ENCODE data around the gene FASTKD3.

Gene FASTKD3

DNA sequence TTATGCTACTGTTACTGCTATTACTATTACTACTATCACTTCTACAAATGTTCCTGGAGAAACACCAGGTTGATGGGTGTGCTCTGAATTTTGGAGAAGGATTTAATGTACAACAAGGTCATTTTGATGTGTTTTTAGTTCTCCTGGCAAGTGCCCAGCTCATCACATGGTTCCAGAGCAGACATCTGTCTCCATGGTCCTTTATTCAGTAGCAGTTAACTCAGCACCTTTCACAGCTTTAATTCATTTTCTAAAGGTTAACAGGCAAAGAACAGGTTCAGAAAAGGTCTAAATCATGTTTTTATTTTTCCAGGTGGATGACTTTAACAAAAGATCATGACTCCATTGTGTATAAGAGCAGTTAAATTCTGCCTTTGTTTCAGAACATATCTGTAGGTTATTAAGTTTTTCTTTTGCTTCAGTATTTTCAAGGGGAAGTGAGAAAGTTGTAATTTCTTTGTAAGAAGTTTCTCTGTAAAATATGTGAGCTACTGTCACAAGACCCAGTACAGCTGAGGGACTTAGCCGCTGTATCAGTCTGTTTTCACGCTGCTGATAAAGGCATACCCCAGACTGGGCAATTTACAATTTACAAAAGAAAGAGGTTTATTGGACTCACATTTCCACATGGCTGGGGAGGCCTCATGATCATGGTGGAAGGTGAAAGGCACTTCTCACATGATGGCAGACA is 42.1 kb upstream of the FASTKD3 start:
- H3K9me3 ChIP-seq (ENCODE audit: low read length) = no peaks in the 10 kb centered on the region; the same call in 1 of the 2 replicates
- TF ChIP-seq EZH2 (IDR thresholded peaks at IDR 0.05; ENCODE audit: borderline replicate concordance, low read length) = no peak
- TF ChIP-seq, protein P1, sequence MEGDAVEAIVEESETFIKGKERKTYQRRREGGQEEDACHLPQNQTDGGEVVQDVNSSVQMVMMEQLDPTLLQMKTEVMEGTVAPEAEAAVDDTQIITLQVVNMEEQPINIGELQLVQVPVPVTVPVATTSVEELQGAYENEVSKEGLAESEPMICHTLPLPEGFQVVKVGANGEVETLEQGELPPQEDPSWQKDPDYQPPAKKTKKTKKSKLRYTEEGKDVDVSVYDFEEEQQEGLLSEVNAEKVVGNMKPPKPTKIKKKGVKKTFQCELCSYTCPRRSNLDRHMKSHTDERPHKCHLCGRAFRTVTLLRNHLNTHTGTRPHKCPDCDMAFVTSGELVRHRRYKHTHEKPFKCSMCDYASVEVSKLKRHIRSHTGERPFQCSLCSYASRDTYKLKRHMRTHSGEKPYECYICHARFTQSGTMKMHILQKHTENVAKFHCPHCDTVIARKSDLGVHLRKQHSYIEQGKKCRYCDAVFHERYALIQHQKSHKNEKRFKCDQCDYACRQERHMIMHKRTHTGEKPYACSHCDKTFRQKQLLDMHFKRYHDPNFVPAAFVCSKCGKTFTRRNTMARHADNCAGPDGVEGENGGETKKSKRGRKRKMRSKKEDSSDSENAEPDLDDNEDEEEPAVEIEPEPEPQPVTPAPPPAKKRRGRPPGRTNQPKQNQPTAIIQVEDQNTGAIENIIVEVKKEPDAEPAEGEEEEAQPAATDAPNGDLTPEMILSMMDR (IDR thresholded peaks at IDR 0.05; ENCODE audit: low read length) = no peak
- no peaks in the 10 kb centered on the region for H4K20me1 ChIP-seq (ENCODE audit: insufficient read depth, low read length)
- H3K27me3 ChIP-seq (ENCODE audit: insufficient read depth, low read length) = no peaks in the 10 kb centered on the region
- no peak overlapping the region for H3K4me3 ChIP-seq (ENCODE audit: low read depth, low read length, poor library complexity, severe bottlenecking)
- no peaks in the 10 kb centered on the region for H3F3A ChIP-seq (ENCODE audit: insufficient read depth, low read length)
- H2AFZ ChIP-seq (ENCODE audit: low read length) = no peak overlapping the region
- H3K36me3 ChIP-seq (ENCODE audit: insufficient read depth, low read length) = peaks cover 26% of the 10 kb centered on the region
- H3K79me2 ChIP-seq (ENCODE audit: insufficient read depth, low read length) = no peaks in the 10 kb centered on the region
- H3K4me1 ChIP-seq (ENCODE audit: insufficient read depth, low read length, severe bottlenecking) = no peaks in the 10 kb centered on the region
- H3K27ac ChIP-seq (ENCODE audit: low read depth, low read length, poor library complexity, severe bottlenecking) = peak overlapping the region; percentile 3
- no peak overlapping the region for H3K9ac ChIP-seq (ENCODE audit: low read length)
- no peaks in the 10 kb centered on the region for H3K9me2 ChIP-seq (ENCODE audit: low read depth, low read length)
- H3K4me2 ChIP-seq (ENCODE audit: low read length) = no peak overlapping the region

DNA sequence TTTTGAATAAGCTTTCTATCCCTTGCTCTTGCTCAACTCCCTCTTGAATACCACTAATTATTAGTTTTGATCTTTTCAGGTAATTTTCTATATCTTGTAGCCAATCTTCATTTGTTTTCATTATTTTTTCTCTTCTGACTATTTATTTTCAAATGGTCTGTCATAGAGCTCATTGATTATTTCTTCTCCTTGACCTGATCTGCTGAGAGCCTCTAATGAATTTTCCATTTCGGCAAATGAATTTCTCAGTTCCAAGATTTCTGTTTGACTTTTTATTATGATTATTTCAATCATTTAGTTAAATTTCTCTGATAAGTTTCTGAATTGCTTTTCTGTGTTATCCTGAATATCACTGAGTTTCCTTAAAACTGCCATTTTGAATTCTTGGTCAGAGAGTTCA is 39.5 kb upstream of the FASTKD3 start:
- H3K27ac ChIP-seq (ENCODE audit: low read depth, low read length, poor library complexity, severe bottlenecking) = no peak overlapping the region
- H3K27me3 ChIP-seq (ENCODE audit: insufficient read depth, low read length) = no peaks in the 10 kb centered on the region
- TF ChIP-seq, protein P1 (IDR thresholded peaks at IDR 0.05; ENCODE audit: low read length) = no peak
- TF ChIP-seq EZH2 (IDR thresholded peaks at IDR 0.05; ENCODE audit: borderline replicate concordance, low read length) = no peak
- no peaks in the 10 kb centered on the region; the same call in 1 of the 2 replicates for H3K9me3 ChIP-seq (ENCODE audit: low read length)
- peaks cover 49% of the 10 kb centered on the region for H3K36me3 ChIP-seq (ENCODE audit: insufficient read depth, low read length)
- H2AFZ ChIP-seq (ENCODE audit: low read length) = no peak overlapping the region
- H3K9ac ChIP-seq (ENCODE audit: low read length) = no peak overlapping the region
- no peaks in the 10 kb centered on the region for H3K79me2 ChIP-seq (ENCODE audit: insufficient read depth, low read length)
- H3K4me2 ChIP-seq (ENCODE audit: low read length) = no peak overlapping the region
- H3K4me3 ChIP-seq (ENCODE audit: low read depth, low read length, poor library complexity, severe bottlenecking) = no peak overlapping the region
- H3K4me1 ChIP-seq (ENCODE audit: insufficient read depth, low read length, severe bottlenecking) = no peaks in the 10 kb centered on the region
- H3K9me2 ChIP-seq (ENCODE audit: low read depth, low read length) = no peaks in the 10 kb centered on the region
- no peaks in the 10 kb centered on the region for H4K20me1 ChIP-seq (ENCODE audit: insufficient read depth, low read length)
- H3F3A ChIP-seq (ENCODE audit: insufficient read depth, low read length) = no peaks in the 10 kb centered on the region

DNA sequence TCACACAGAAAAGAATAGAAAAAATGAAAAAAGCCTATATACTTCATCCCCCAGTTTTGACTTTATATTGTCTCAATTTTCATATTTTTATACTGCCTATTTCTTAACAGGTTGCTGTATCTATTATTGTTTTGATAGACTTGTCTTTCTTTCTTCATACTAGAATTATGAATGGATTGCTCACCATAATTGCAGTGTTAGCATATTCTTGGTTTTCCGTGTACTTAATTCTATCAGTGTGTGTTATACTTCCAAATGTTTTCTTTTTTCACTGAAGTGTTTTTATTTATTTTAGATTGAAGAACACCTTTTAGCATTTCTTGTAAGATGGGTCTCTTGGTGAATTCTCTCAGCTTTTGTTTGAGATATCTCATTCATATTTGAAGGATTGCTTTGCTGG is 38.8 kb upstream of the FASTKD3 start:
- no peaks in the 10 kb centered on the region for H3K27me3 ChIP-seq (ENCODE audit: insufficient read depth, low read length)
- peaks cover 56% of the 10 kb centered on the region for H3K36me3 ChIP-seq (ENCODE audit: insufficient read depth, low read length)
- H2AFZ ChIP-seq (ENCODE audit: low read length) = no peak overlapping the region
- H3K4me2 ChIP-seq (ENCODE audit: low read length) = no peak overlapping the region
- H3K4me3 ChIP-seq (ENCODE audit: low read depth, low read length, poor library complexity, severe bottlenecking) = no peak overlapping the region
- no peak overlapping the region for H3K9ac ChIP-seq (ENCODE audit: low read length)
- TF ChIP-seq EZH2 (IDR thresholded peaks at IDR 0.05; ENCODE audit: borderline replicate concordance, low read length) = no peak
- TF ChIP-seq, protein P1 (IDR thresholded peaks at IDR 0.05; ENCODE audit: low read length) = no peak
- H3F3A ChIP-seq (ENCODE audit: insufficient read depth, low read length) = no peaks in the 10 kb centered on the region
- H3K9me3 ChIP-seq (ENCODE audit: low read length) = no peaks in the 10 kb centered on the region; the same call in 1 of the 2 replicates
- H3K79me2 ChIP-seq (ENCODE audit: insufficient read depth, low read length) = no peaks in the 10 kb centered on the region
- no peaks in the 10 kb centered on the region for H4K20me1 ChIP-seq (ENCODE audit: insufficient read depth, low read length)
- H3K4me1 ChIP-seq (ENCODE audit: insufficient read depth, low read length, severe bottlenecking) = no peaks in the 10 kb centered on the region
- no peak overlapping the region for H3K27ac ChIP-seq (ENCODE audit: low read depth, low read length, poor library complexity, severe bottlenecking)
- no peaks in the 10 kb centered on the region for H3K9me2 ChIP-seq (ENCODE audit: low read depth, low read length)
